Fibroblast of lung (primary cell): ENCODE data around the gene CDK4.

Experiments
- EZH2 ChIP-seq: IDR thresholded peaks from 2 replicates; pipeline ENCODE4 v1.5.1; 2012; ENCODE audit warnings: low read length, control low read depth, mild to moderate bottlenecking; ENCODE audit errors: missing control alignments
- TF ChIP-seq, protein P1 (sequence below), 2 donors: IDR thresholded peaks in 1 of 2; conservative IDR thresholded peaks in 1 of 2; 1 replicate in 1 of 2; 2 replicates in 1 of 2; pipeline ENCODE4 v1.5.1; 2011 to 2012; ENCODE audit warnings: low read length in 2 of 2, control low read depth in 1 of 2, inconsistent platforms in 1 of 2, low read depth in 1 of 2, mild to moderate bottlenecking in 1 of 2

DNA sequence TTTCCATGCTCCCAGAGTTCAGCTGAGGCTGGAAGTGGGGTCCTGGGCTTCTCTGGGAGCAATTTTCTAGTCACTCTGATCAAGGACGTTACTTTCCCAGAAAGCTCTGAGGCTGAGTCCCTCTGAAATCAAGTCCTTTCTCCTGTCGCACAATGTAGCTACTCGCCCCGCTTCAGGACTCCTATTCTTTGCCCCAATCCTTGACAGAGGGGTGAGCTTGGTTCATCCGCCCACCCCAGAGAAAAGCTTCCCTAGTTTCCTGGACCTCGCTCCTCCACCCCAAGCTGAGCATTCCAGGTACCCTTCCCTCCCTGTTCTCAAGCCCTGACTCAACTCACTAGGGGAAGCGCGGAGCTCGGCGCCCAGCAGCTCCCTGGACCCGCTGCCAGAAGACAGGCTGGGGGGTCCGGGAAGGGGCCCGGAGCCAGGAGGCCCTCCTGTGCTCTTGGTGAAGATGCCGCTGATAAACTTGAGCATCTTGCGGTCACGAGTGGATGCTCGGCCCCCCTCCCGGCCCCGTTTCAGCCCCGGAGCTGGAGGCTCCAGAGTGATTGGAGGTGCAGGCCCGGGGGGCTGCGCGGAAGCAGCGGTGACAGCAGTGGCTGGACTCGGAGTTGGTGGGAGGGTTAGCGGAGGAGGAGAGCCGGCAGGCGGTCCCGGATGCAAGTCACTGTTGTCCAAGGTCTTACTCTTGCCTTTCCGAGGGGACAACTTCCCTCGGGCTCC lies 15.2 kb downstream of the CDK4 start:
- TF ChIP-seq, protein P1, sequence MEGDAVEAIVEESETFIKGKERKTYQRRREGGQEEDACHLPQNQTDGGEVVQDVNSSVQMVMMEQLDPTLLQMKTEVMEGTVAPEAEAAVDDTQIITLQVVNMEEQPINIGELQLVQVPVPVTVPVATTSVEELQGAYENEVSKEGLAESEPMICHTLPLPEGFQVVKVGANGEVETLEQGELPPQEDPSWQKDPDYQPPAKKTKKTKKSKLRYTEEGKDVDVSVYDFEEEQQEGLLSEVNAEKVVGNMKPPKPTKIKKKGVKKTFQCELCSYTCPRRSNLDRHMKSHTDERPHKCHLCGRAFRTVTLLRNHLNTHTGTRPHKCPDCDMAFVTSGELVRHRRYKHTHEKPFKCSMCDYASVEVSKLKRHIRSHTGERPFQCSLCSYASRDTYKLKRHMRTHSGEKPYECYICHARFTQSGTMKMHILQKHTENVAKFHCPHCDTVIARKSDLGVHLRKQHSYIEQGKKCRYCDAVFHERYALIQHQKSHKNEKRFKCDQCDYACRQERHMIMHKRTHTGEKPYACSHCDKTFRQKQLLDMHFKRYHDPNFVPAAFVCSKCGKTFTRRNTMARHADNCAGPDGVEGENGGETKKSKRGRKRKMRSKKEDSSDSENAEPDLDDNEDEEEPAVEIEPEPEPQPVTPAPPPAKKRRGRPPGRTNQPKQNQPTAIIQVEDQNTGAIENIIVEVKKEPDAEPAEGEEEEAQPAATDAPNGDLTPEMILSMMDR (conservative IDR thresholded peaks at IDR 0.05 in 1 of 2, IDR thresholded peaks at IDR 0.05 in 1 of 2; ENCODE audit: low read depth in 1 of 2, low read length in 2 of 2) = no peak
- peak; percentile 98 for TF ChIP-seq EZH2
